Mucosa of rectum (tissue), 2 donors: Measurements from ENCODE around the gene PLRG1.

ENCODE experiments used
- H3K27ac ChIP-seq, 2 donors: one replicate each; pipeline ENCODE4 v1.7.0; 2013; ENCODE audit warnings: inconsistent platforms in 2 of 2, low read depth in 2 of 2, low read length in 2 of 2
- H3K27me3 ChIP-seq, 2 donors: one replicate each; pipeline ENCODE4 v1.7.0; 2013; ENCODE audit warnings: low read length in 2 of 2; ENCODE audit not compliant: control insufficient read depth in 2 of 2, insufficient read depth in 2 of 2
- H3K36me3 ChIP-seq, 2 donors: one replicate each; pipeline ENCODE4 v1.7.0; 2013; ENCODE audit warnings: low read length in 2 of 2; ENCODE audit not compliant: control insufficient read depth in 2 of 2, insufficient read depth in 2 of 2
- H3K4me1 ChIP-seq, 2 donors: one replicate each; pipeline ENCODE4 v1.7.0; 2013; ENCODE audit warnings: low read length in 2 of 2, mild to moderate bottlenecking in 1 of 2; ENCODE audit not compliant: control insufficient read depth in 2 of 2, insufficient read depth in 2 of 2
- H3K4me3 ChIP-seq, 2 donors: one replicate each; pipeline ENCODE4 v1.7.0; 2013; ENCODE audit warnings: low read length in 2 of 2
- H3K9ac ChIP-seq, 2 donors: one replicate each; pipeline ENCODE4 v1.7.0; 2013; ENCODE audit warnings: low read length in 2 of 2, low read depth in 1 of 2, mild to moderate bottlenecking in 1 of 2
- H3K9me3 ChIP-seq, 2 donors: one replicate each; pipeline ENCODE4 v1.7.0; 2013; ENCODE audit warnings: low read length in 2 of 2; ENCODE audit not compliant: control insufficient read depth in 2 of 2
- donor health status: healthy.
- donor health status: Normal muscosa, but diverticular disease.

The PLRG1 gene

DNA sequence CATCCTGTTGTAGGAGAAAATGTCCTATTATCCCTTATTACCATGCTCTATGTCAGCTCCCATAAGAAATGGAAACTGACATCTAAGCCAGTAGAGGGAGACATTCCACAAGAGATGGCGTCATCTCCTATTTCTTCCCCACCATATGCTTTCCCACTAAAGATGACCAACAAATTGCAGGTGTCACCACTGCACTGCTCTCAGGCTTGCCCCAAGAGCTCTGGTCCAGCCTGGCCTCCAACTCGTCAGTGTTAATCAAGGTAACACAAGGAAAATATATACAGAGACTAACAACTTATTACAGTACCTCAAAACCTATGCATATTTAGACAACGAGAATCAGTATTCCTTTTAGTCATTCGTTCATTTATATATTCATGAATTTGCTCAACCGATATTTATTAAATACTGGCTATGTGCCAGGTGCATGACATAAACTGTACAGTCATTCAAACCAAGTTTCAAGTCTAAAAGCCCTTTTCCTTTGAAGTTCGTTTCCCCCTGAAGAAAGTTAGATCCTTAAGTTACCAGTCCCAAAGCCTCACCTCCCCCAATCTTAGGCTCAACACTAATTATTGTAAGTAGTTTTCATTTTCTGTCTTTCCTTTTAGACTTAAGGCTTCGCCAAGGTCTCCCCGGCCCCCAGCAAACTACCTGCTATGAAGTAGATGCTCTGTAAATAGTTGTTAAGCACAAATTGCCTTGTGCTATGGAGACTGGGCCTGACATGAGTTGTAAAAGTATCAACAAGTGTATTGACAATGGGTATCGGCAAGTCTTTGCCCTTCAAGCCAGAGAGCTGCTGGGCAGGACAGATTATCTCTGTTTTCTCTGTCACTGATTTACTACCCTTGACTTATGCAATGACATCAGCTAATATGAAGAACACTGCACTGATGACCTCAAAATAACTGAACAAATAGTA, 9.6 kb upstream of the PLRG1 start:
- H3K9ac ChIP-seq = no peak overlapping the region
- no peaks in the 10 kb centered on the region for H3K27me3 ChIP-seq
- peaks cover 2 to 7% of the 10 kb centered on the region in 2 donors for H3K4me1 ChIP-seq
- no peaks in the 10 kb centered on the region for H3K9me3 ChIP-seq
- no peaks in the 10 kb centered on the region for H3K36me3 ChIP-seq
- no peak overlapping the region for H3K4me3 ChIP-seq
- no peak overlapping the region for H3K27ac ChIP-seq

DNA sequence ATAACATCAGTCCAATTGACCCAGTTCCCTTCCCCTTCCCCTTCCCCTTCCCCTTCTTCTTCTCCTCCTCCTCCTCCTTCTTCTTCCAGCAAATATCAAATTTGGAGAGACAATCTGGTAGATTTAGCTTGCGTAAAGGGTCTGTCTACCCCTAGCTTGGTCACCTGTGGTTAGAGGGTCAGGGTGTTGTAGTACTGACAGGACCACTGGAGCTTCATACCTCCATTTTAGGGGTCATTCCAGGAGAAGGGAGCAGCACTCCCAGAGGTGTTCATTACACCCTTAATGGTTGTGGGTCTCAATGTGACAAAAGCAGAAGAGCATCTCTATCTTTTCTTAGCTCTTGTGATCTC, 8.9 kb upstream of the PLRG1 start:
- H3K27me3 ChIP-seq = no peaks in the 10 kb centered on the region
- no peak overlapping the region for H3K27ac ChIP-seq
- no peaks in the 10 kb centered on the region for H3K36me3 ChIP-seq
- H3K4me3 ChIP-seq = no peak overlapping the region
- H3K9me3 ChIP-seq = no peaks in the 10 kb centered on the region
- no peak overlapping the region for H3K9ac ChIP-seq
- peaks cover 2 to 7% of the 10 kb centered on the region in 2 donors for H3K4me1 ChIP-seq

DNA sequence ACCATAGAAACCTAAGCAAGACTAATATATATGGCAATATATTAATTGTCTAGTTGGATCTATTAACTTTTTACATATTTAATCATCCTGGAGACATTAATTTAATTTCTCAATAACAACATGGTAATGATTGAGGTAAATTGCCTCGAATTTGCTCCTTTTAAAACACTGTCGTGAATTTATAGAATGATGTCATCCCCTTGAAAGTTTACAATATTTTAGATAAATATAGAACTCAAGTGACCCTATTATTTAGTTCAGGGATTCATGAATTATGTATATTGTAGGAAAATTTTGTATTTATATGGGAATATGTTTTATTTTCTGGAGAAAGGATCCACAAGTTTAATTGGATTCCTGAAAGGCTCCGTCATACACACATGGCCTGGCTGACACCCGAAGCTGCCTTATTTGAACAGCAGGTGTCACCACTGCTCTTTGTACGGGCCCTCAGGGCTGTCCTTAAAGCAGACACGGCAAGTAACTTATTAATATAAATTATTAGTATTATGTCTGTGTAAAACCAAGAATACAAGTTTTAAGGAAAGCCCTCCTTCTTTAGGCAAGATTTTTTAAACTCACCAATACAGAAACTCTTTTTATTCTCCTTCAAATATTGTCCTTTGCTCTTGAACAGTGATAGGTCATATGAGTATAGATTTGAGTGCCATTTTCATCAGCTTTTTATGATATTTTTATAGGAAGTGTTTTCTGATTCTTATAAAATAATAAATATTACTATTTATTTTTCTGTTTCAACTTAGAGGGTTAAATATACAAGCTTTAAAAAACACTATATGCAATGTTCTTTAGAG, 1.9 kb upstream of the PLRG1 start:
- Histone ChIP-seq H3K9me3 (no peaks in the 10 kb centered on the region), H3K9ac (no peak overlapping the region), H3K4me1 (peaks cover 9 to 11% of the 10 kb centered on the region in 2 donors), H3K27ac (no peak overlapping the region), H3K4me3 (no peak overlapping the region), H3K36me3 (peaks cover 1 to 2% of the 10 kb centered on the region in 2 donors), H3K27me3 (no peaks in the 10 kb centered on the region)

DNA sequence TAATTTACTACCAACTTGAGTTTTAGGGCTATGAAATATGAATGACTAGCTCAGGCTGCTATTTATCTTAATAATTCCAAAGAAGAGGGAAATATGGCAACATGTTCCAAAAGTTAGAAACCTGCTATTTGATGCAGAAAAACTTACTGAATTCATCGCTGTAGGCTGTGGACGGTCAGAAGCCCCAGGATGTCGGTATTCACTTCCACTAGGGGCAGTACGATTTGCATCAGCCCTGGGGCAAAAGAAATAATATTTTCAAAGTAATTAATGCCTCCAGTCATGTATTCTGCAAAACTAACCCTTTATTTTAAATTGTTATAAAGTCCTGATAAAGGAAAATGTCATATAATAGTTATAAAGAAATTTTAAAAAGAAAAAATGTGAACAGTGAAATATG, 4.5 kb downstream of the PLRG1 start:
- H3K9ac ChIP-seq = no peak overlapping the region
- no peaks in the 10 kb centered on the region for H3K27me3 ChIP-seq
- H3K4me3 ChIP-seq = no peak overlapping the region
- H3K36me3 ChIP-seq = peaks cover 50 to 56% of the 10 kb centered on the region in 2 donors
- H3K27ac ChIP-seq = no peak overlapping the region
- H3K4me1 ChIP-seq = peaks cover 9 to 11% of the 10 kb centered on the region in 2 donors
- no peaks in the 10 kb centered on the region for H3K9me3 ChIP-seq

DNA sequence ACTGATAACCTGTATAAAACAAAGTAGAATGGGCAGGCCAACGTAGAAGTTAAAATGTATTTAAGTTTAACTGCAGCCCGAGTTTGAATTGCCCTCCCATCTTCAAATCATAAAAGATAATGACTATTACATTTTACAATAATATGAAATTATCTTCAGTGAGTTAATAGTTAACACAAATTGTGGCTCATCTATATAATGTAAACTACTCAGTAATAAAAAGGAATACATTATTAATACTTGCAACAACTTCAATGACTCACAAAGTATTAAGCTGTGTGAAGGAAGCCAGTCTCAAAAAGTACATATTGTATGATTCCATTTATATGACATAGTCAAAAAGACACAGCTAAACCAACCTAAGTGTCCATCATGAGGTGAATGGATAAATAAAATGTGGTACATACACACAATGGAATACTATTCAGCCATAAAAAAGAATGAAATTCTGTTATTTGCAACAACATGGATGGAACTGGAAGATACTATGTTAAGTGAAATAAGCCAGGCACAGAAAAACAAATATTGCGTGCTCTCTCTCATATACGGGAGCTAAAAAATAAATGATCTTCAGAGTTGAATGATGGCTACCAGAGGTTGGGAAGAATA, 7.8 kb downstream of the PLRG1 start:
- no peaks in the 10 kb centered on the region for H3K9me3 ChIP-seq
- H3K4me1 ChIP-seq = no peaks in the 10 kb centered on the region
- no peak overlapping the region for H3K9ac ChIP-seq
- H3K36me3 ChIP-seq = peaks cover 72 to 84% of the 10 kb centered on the region in 2 donors
- H3K4me3 ChIP-seq = no peak overlapping the region
- no peak overlapping the region for H3K27ac ChIP-seq
- no peaks in the 10 kb centered on the region for H3K27me3 ChIP-seq

DNA sequence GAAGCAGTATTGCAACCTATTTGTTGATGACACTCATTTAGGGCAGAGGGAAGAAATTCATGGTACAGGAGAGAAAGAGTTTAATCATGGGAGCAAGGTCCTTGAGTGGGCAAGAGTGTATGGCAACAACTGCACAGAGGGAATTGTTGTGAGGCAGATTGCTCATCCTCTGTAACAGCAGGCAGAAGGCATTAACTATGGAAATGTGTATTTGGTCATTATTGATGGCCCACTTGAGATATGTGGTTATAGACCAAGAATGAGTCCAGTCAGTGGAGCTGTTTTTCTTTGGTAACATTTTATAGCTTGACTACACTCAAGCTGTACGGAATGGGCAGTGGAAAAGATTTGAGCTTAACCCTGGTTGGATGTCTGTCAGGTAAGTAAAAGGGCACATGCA, 15.9 kb downstream of the PLRG1 start:
- H3K9ac ChIP-seq = no peak overlapping the region
- no peaks in the 10 kb centered on the region for H3K27me3 ChIP-seq
- H3K27ac ChIP-seq = no peak overlapping the region
- no peak overlapping the region for H3K4me3 ChIP-seq
- no peaks in the 10 kb centered on the region for H3K9me3 ChIP-seq
- no peaks in the 10 kb centered on the region for H3K4me1 ChIP-seq
- H3K36me3 ChIP-seq = peaks cover 16 to 29% of the 10 kb centered on the region in 2 donors

DNA sequence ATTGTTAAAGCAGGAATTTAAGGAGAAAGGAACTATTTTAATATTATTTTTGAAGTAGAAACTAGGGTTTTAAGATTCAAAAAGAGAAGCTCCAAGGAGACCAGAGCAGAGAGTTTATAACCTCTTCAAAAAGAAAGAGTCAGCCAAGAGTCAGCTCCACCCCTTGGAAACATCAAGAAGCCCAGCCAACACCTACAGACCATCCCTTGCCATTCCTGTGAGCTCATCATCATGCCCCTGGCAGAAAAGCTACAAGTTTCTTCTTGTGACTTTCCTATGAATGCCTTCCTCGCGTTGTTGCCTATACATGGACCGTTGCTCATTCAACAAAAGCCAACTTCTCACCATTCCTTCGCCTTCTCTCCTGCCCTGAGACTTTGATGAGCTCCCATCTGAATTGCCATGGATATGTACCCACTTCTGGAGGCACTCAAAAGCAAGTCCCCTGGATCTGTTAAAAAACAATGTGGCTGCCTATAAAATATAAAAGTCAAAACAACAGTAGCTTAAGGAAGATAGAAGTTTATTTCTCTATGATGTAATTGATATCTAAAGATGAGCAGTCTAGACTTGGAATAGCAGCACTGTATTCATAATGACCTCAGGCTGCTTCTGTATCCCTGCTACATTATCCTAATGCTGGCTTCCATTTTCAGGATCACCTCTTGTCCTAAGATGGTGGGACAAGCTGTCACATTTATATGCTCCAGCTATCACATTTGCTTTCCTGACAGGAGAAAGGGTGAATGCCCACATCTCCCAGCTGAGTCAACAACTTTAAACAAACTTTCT, 20.3 kb downstream of the PLRG1 start:
- no peaks in the 10 kb centered on the region for H3K9me3 ChIP-seq
- no peak overlapping the region for H3K4me3 ChIP-seq
- no peak overlapping the region for H3K9ac ChIP-seq
- H3K27me3 ChIP-seq = peaks cover 0 to 3% of the 10 kb centered on the region in 2 donors
- no peak overlapping the region for H3K27ac ChIP-seq
- no peaks in the 10 kb centered on the region for H3K4me1 ChIP-seq
- no peaks in the 10 kb centered on the region for H3K36me3 ChIP-seq

DNA sequence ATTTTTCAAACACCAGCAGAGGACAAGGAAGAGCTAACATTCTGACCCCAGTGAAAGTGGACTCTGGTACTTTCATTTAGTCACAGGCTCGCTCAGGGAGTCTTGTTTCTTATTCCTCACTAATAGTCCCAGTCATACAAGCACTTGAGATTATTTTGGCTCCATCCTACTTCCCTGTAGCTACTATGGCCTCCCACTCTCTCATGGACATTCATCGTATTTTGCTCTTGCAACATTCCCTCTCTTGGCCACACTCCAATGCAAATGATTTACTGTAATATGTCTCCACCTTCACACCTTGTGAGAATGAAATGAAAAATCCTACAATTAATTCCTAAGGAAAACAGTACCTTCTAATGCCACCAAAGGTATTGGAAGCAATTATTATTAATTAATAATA, 21.3 kb downstream of the PLRG1 start:
- Histone ChIP-seq H3K27me3 (peaks cover 0 to 7% of the 10 kb centered on the region in 2 donors), H3K4me3 (no peak overlapping the region), H3K9me3 (no peaks in the 10 kb centered on the region), H3K9ac (no peak overlapping the region), H3K27ac (no peak overlapping the region), H3K4me1 (no peaks in the 10 kb centered on the region), H3K36me3 (no peaks in the 10 kb centered on the region)

DNA sequence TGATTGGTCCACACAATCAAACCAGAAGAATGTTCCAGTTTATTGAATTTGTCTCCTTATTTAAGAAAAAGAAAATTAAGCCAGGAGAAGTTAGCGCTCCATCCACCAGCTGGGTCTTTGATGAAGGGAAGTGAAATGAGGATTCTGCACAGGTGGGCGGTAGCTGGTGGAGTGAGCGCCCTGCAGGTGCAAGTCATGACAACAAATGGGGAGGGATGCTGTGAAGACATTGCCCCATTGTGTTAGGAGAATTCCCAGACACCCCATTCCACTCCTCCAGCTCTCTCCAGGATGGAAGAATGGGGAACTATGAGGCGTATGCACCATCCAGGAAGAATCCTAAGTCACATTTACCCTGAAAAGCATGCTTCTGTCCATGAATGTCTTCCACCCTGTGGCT, 22.9 kb downstream of the PLRG1 start:
- no peak overlapping the region for H3K9ac ChIP-seq

More for the DNA sequence above, 22.9 kb downstream of the PLRG1 start:
- Histone ChIP-seq H3K9me3 (no peaks in the 10 kb centered on the region), H3K4me3 (no peak overlapping the region), H3K27ac (no peak overlapping the region), H3K27me3 (peaks cover 0 to 7% of the 10 kb centered on the region in 2 donors), H3K4me1 (no peaks in the 10 kb centered on the region), H3K36me3 (no peaks in the 10 kb centered on the region)
